Measurements from ENCODE around the gene MOCS2.

DNA sequence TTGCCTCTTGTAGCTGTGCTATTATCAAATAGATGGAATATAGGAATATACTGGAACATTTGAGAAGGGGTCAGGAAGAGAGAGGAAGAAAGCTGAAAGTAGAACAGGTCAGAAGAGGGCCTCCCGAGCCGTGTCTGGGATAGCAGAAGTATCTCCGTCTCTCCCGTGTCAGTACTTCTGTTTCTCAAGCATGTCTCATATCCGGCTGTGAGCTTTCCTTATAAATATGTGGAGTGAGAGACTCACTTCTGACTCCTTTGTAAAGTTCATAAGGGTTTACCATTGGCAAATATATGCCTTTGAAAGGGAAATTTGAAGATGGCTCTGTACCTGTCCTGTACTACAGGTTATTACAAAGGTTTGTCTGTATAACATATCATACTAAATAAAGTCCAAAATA lies 50.3 kb downstream of the MOCS2 start:
- no peak for TF ChIP-seq POLR2A (IDR thresholded peaks at IDR 0.05)
- TF ChIP-seq CTCF (IDR thresholded peaks at IDR 0.05) = no peak
